H1 (cell line): ENCODE results near the gene RNASE7. TPM values are rescaled to one million over a fixed set of nuclear protein-coding genes. Genes with fewer than 3 reads are reported as not detected.
"Not testable (repeated sequence)": the region's sequence is repeated elsewhere in the genome, so short reads cannot be mapped to it uniquely, and the experiment has no call there.

Experiments used
- CTCF ChIA-PET: fragments of 300-600 bp; sonication (Branson Sonifier 250); formaldehyde crosslinking; loops from one replicate; lab custom pipeline; 2021; ENCODE audit not compliant: partially characterized antibody; lab: Charles Lee
- POLR2A ChIA-PET: fragments of 300-600 bp; sonication (Branson Sonifier 250); formaldehyde crosslinking; loops from one replicate; lab custom pipeline; 2021; ENCODE audit warnings: inconsistent platforms; ENCODE audit not compliant: partially characterized antibody; lab: Charles Lee
- DNase-seq, 2 experiments: peaks; one replicate each; pipeline versions ENCODE4 v3.0.0 to v3.0.0-alpha.2; 2010 to 2022; ENCODE audit warnings: low spot score in 2 of 2, low read depth in 1 of 2, mixed read lengths in 1 of 2
- FAIRE-seq: peaks from 2 replicates; lab custom pipeline; 2011; peaks lifted over from hg19 to GRCh38; lab: Jason Lieb, UNC
- H2AFZ ChIP-seq: 2 replicates; pipeline ENCODE4 v1.8.1; 2012; ENCODE audit warnings: low read length, inconsistent platforms
- H2AK5ac ChIP-seq: 2 replicates; pipeline ENCODE4 v1.6.1; 2013; ENCODE audit warnings: low read depth, low read length
- H2BK120ac ChIP-seq: replicated peaks from 2 replicates; pipeline ENCODE3; 2013; ENCODE audit warnings: low read depth, low read length, inconsistent platforms
- H2BK12ac ChIP-seq: 2 replicates; pipeline ENCODE4 v1.6.1; 2013; ENCODE audit warnings: low read depth, low read length
- H2BK15ac ChIP-seq: 2 replicates; pipeline ENCODE4 v1.6.1; 2013; ENCODE audit warnings: low read length
- H2BK20ac ChIP-seq: 2 replicates; pipeline ENCODE4 v1.6.1; 2013; ENCODE audit warnings: low read length
- H2BK5ac ChIP-seq: 2 replicates; pipeline ENCODE4 v1.6.1; 2013; ENCODE audit warnings: low read depth, low read length
- H3K14ac ChIP-seq: 2 replicates; pipeline ENCODE4 v1.6.1; 2013; ENCODE audit warnings: inconsistent platforms; ENCODE audit not compliant: insufficient read length
- H3K18ac ChIP-seq: 2 replicates; pipeline ENCODE4 v1.6.1; 2013; ENCODE audit warnings: low read length; ENCODE audit errors: extremely low read depth
- H3K23ac ChIP-seq: 2 replicates; pipeline ENCODE4 v1.6.1; 2013; ENCODE audit warnings: inconsistent platforms; ENCODE audit not compliant: insufficient read length
- H3K23me2 ChIP-seq: 2 replicates; pipeline ENCODE4 v1.6.1; 2013; ENCODE audit warnings: low read depth, low read length
- H3K27ac ChIP-seq: 2 replicates; pipeline ENCODE4 v1.6.1; 2011; ENCODE audit warnings: low read depth, low read length, inconsistent platforms
- H3K27me3 ChIP-seq, 4 experiments: replicated peaks in 1 of 4; 1 replicate in 1 of 4; 2 replicates in 3 of 4; pipeline versions ENCODE4 v1.6.1 to v1.8.1; 2011 to 2013; ENCODE audit warnings: low read length in 3 of 4, mild to moderate bottlenecking in 3 of 4, inconsistent platforms in 2 of 4, mixed read lengths in 2 of 4, moderate library complexity in 1 of 4; ENCODE audit not compliant: control insufficient read depth in 3 of 4, insufficient read depth in 3 of 4; ENCODE audit errors: extremely low read depth in 1 of 4
- H3K36me3 ChIP-seq, 4 experiments: 2 replicates each; pipeline versions ENCODE4 v1.6.1 to v1.8.1; 2011 to 2013; ENCODE audit warnings: mild to moderate bottlenecking in 4 of 4, low read length in 3 of 4, moderate library complexity in 2 of 4, control low read depth in 1 of 4, inconsistent platforms in 1 of 4; ENCODE audit not compliant: insufficient read depth in 4 of 4, control insufficient read depth in 2 of 4
- H3K4ac ChIP-seq: replicated peaks from 2 replicates; pipeline ENCODE3; 2013; ENCODE audit warnings: low read length, low read depth, mixed read lengths, inconsistent platforms; ENCODE audit not compliant: insufficient read length
- H3K4me1 ChIP-seq, 4 experiments: replicated peaks in 1 of 4; 1 replicate in 1 of 4; 2 replicates in 3 of 4; pipeline versions ENCODE4 v1.6.1 to v1.8.1; 2011 to 2013; ENCODE audit warnings: low read length in 3 of 4, inconsistent platforms in 2 of 4, mixed read lengths in 1 of 4; ENCODE audit not compliant: insufficient read depth in 4 of 4, control insufficient read depth in 3 of 4
- H3K4me2 ChIP-seq, 2 experiments: 2 replicates each; pipeline versions ENCODE4 v1.6.1 to v1.8.1; 2011 to 2013; ENCODE audit warnings: low read depth in 2 of 2, low read length in 2 of 2, control low read depth in 1 of 2, inconsistent platforms in 1 of 2, mild to moderate bottlenecking in 1 of 2; ENCODE audit not compliant: insufficient read depth in 1 of 2
- H3K4me3 ChIP-seq, 4 experiments: fragments of 200-600, 300-600 bp in 1 of 4; sonication (generic), shearing (Covaris generic), sonication (Bioruptor Twin) in 1 of 4; 2 replicates each; pipeline versions ENCODE4 v1.5.1 to v1.8.1; 2011 to 2016; ENCODE audit warnings: low read length in 4 of 4, low read depth in 3 of 4, control low read depth in 2 of 4, inconsistent platforms in 2 of 4, mild to moderate bottlenecking in 2 of 4, mixed read lengths in 1 of 4, moderate library complexity in 1 of 4; ENCODE audit not compliant: insufficient read depth in 2 of 4; ENCODE audit errors: extremely low read depth in 1 of 4
- H3K56ac ChIP-seq: replicated peaks from 2 replicates; pipeline ENCODE3; 2013; ENCODE audit warnings: low read depth, mild to moderate bottlenecking, mixed read lengths, low read length, inconsistent platforms; ENCODE audit not compliant: insufficient read length
- H3K79me1 ChIP-seq: 2 replicates; pipeline ENCODE4 v1.6.1; 2013; ENCODE audit warnings: low read depth, low read length, control low read depth
- H3K79me2 ChIP-seq, 2 experiments: 2 replicates each; pipeline versions ENCODE4 v1.6.1 to v1.8.1; 2012 to 2013; ENCODE audit warnings: low read length in 2 of 2, mild to moderate bottlenecking in 2 of 2, inconsistent platforms in 1 of 2; ENCODE audit not compliant: insufficient read depth in 2 of 2, control insufficient read depth in 1 of 2
- H3K9ac ChIP-seq, 4 experiments: replicated peaks in 1 of 4; 1 replicate in 1 of 4; 2 replicates in 3 of 4; pipeline versions ENCODE4 v1.6.1 to v1.8.1; 2011 to 2013; ENCODE audit warnings: low read depth in 3 of 4, low read length in 3 of 4, control low read depth in 2 of 4, mild to moderate bottlenecking in 2 of 4, moderate library complexity in 2 of 4, inconsistent platforms in 1 of 4; ENCODE audit errors: extremely low read depth in 1 of 4
- H3K9me3 ChIP-seq, 2 experiments: 2 replicates each; pipeline versions ENCODE4 v1.6.1 to v1.8.1; 2012 to 2013; ENCODE audit warnings: mild to moderate bottlenecking in 2 of 2, moderate library complexity in 2 of 2, control low read depth in 1 of 2, inconsistent platforms in 1 of 2, low read depth in 1 of 2, low read length in 1 of 2, mixed read lengths in 1 of 2; ENCODE audit not compliant: insufficient read depth in 2 of 2
- H4K20me1 ChIP-seq, 2 experiments: replicated peaks in 1 of 2; 2 replicates each; pipeline versions ENCODE3 to v1.8.1; 2011 to 2013; ENCODE audit warnings: inconsistent platforms in 2 of 2, low read length in 2 of 2, mild to moderate bottlenecking in 1 of 2; ENCODE audit not compliant: insufficient read depth in 2 of 2, control insufficient read depth in 1 of 2
- H4K5ac ChIP-seq: 2 replicates; pipeline ENCODE4 v1.6.1; 2013; ENCODE audit warnings: low read length, low read depth, mixed read lengths, inconsistent platforms; ENCODE audit not compliant: insufficient read length
- H4K8ac ChIP-seq: 2 replicates; pipeline ENCODE4 v1.8.0; 2013; ENCODE audit warnings: mild to moderate bottlenecking, moderate library complexity, low read length, inconsistent platforms; ENCODE audit not compliant: insufficient read depth; ENCODE audit errors: extremely low read depth
- H4K91ac ChIP-seq: replicated peaks from 2 replicates; pipeline ENCODE3; 2013; ENCODE audit warnings: low read length, mixed read lengths, inconsistent platforms; ENCODE audit not compliant: insufficient read length
- WGBS, 2 experiments: shearing (Covaris generic) in 1 of 2; methylation state at CpG; one replicate each; pipeline versions ENCODE4 v1.1.6 to v1.1.7; 2013 to 2015; ENCODE audit warnings: low lambda C conversion rate in 2 of 2, mixed read lengths in 2 of 2, inconsistent platforms in 1 of 2, low coverage in 1 of 2, missing lambda C conversion rate in 1 of 2; ENCODE audit not compliant: insufficient replicate concordance in 2 of 2, insufficient coverage in 1 of 2, insufficient read length in 1 of 2; ENCODE audit errors: extremely low coverage in 1 of 2, missing lambda C conversion rate in 1 of 2; 5-methylcytosine and 5-hydroxymethylcytosine counted together
- polyA plus RNA-seq, 7 experiments: library from polyadenylated mRNA; depleted of rRNA in 3 of 7; stranded (reverse) in 5 of 7; unstranded in 2 of 7; fragments of >200 nt in 5 of 7; fragments of 200-250 nt in 2 of 7; gene quantifications; 1 replicate in 5 of 7; 2 replicates in 1 of 7; 4 replicates in 1 of 7; pipeline versions ENCODE4 v1.2.1 to v1.2.3, GENCODE V29; 2011 to 2013; ENCODE audit warnings: missing spikeins in 2 of 7, mixed read lengths in 2 of 7
- total RNA-seq: library from RNA; stranded (reverse); fragmentation: NEBNext Ultra II Directional; extraction: Animal tissue kit (Norgen Biotek cat#: 25700); gene quantifications from 2 replicates; pipeline ENCODE4 v1.2.1, GENCODE V29; 2021

The RNASE7 gene
- total and polyA plus RNA-seq, 2 of the 8 experiments (the other 6 are each of a cell fraction or from before 2014, with no cell fraction given) = not detected

DNA sequence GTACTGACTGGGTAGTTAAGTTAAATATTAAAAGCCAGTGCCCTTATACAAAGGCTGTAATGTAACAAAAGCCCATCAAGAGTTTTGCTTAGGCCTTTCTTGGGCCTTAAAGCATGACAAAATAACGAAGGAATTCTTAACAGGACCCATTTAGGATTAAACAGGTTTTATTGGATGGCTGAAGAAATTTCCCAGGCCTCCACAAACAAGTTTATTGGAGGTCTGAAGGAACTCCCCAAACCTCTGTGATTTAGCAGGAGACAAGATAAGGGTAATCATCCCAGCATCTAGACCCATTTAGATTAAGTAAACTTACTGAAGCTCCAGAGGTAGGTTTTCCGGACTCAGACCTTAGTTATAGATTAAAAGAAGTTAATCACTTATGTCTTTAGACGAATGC lies 32.4 kb upstream of the RNASE7 start:
- not testable (repeated sequence) for H3K9me3 ChIP-seq, H3K4me1 ChIP-seq, H2BK120ac ChIP-seq, H3K4me3 ChIP-seq, DNase-seq, H3K4me2 ChIP-seq, H2AFZ ChIP-seq, H3K27me3 ChIP-seq, H3K23me2 ChIP-seq, H3K9ac ChIP-seq, H2AK5ac ChIP-seq, H3K27ac ChIP-seq, H3K4ac ChIP-seq, H2BK15ac ChIP-seq, H3K79me1 ChIP-seq, H4K91ac ChIP-seq, H3K23ac ChIP-seq, H4K8ac ChIP-seq, H3K36me3 ChIP-seq, H3K18ac ChIP-seq, H4K5ac ChIP-seq, H2BK20ac ChIP-seq, H3K14ac ChIP-seq, H4K20me1 ChIP-seq, H2BK12ac ChIP-seq, H2BK5ac ChIP-seq, H3K79me2 ChIP-seq, FAIRE-seq, H3K56ac ChIP-seq
- CTCF ChIA-PET = interaction anchor here (2.0 to 16.1 kb wide), 5 partner anchors 8 to 85 kb away, joined by 4 to 371 read pairs (median 138); partner anchors contain the start of genes RNASE13, RNASE7, SLC39A2 and TPPP2
- POLR2A ChIA-PET = interaction anchor here (1.0 to 1.2 kb wide), 2 partner anchors 79 to 86 kb away, joined by 3 read pairs; no protein-coding TSS in a partner anchor
- 78% methylated on average over 3 of the region's 3 CpGs; no CpG with 5 or more reads in 1 of the 2 experiments for WGBS, 2 experiments
